Esophagus (tissue), 2 donors: ENCODE results near the gene NCOA1. TPM values are rescaled to one million over a fixed set of nuclear protein-coding genes. Genes with fewer than 3 reads are reported as not detected.

Experiments used
- H3K27ac ChIP-seq, 2 donors: one replicate each; pipeline ENCODE4 v1.5.1; 2013; ENCODE audit warnings: low read depth in 2 of 2, mild to moderate bottlenecking in 2 of 2, inconsistent platforms in 1 of 2, low read length in 1 of 2, moderate library complexity in 1 of 2
- H3K27me3 ChIP-seq, 2 donors: one replicate each; pipeline ENCODE4 v1.6.1; 2013; ENCODE audit warnings: low read length in 2 of 2, control low read depth in 1 of 2, mild to moderate bottlenecking in 1 of 2; ENCODE audit not compliant: insufficient read depth in 2 of 2, control insufficient read depth in 1 of 2
- H3K36me3 ChIP-seq, 2 donors: one replicate each; pipeline ENCODE4 v1.6.1; 2013; ENCODE audit warnings: low read length in 1 of 2; ENCODE audit not compliant: control insufficient read depth in 2 of 2, insufficient read depth in 2 of 2
- H3K4me1 ChIP-seq, 2 donors: one replicate each; pipeline ENCODE4 v1.6.1; 2013; ENCODE audit warnings: low read length in 1 of 2; ENCODE audit not compliant: control insufficient read depth in 2 of 2, insufficient read depth in 2 of 2
- H3K4me3 ChIP-seq, 2 donors: one replicate each; pipeline ENCODE4 v1.5.1; 2013; ENCODE audit warnings: low read length in 2 of 2, mild to moderate bottlenecking in 2 of 2, low read depth in 1 of 2, moderate library complexity in 1 of 2
- H3K9me3 ChIP-seq, 2 donors: one replicate each; pipeline ENCODE4 v1.6.1; 2013; ENCODE audit warnings: mild to moderate bottlenecking in 2 of 2, low read depth in 1 of 2, low read length in 1 of 2, moderate library complexity in 1 of 2; ENCODE audit not compliant: control insufficient read depth in 2 of 2, insufficient read depth in 1 of 2
- WGBS, 2 donors: extraction: QIAGEN DNeasy Blood & Tissue Kit; methylation state at CpG; one replicate each; pipeline ENCODE4 v1.1.7; 2013; 5-methylcytosine and 5-hydroxymethylcytosine counted together
- polyA plus RNA-seq, 2 donors: library from polyadenylated mRNA; stranded (reverse); fragments of 200-250 nt; gene quantifications; one replicate each; pipeline ENCODE4 v1.2.3, GENCODE V29; 2013
- donor health status: healthy with polysubstance abuse.
- donor health status: Bipolar disorder and iron deficiency.

Gene NCOA1
- polyA plus RNA-seq, 2 donors, result 8.7 to 13.7 TPM

- Histone ChIP-seq H3K4me1 (no peaks in the 10 kb centered on the region), H3K36me3 (no peaks in the 10 kb centered on the region), H3K27ac (no peak overlapping the region), H3K9me3 (no peaks in the 10 kb centered on the region), H3K4me3 (no peak overlapping the region), H3K27me3 (no peaks in the 10 kb centered on the region)
- WGBS, 2 donors, result 87 to 89% methylated on average over 1 of the region's 1 CpG
Observed at GRCh38 chr2:24625728-24626127, 134.7 kb downstream of the NCOA1 start.

GRCh38 chr2:24626131-24626530 lies 135.1 kb downstream of the NCOA1 start:
- WGBS, 2 donors, result 72 to 80% methylated on average over 3 of the region's 3 CpGs
- no peaks in the 10 kb centered on the region for H3K4me1 ChIP-seq
- no peak overlapping the region for H3K27ac ChIP-seq
- H3K36me3 ChIP-seq, result no peaks in the 10 kb centered on the region
- no peak overlapping the region for H3K4me3 ChIP-seq
- no peaks in the 10 kb centered on the region for H3K27me3 ChIP-seq
- H3K9me3 ChIP-seq, result no peaks in the 10 kb centered on the region

- Histone ChIP-seq H3K4me1 (no peaks in the 10 kb centered on the region), H3K27ac (no peak overlapping the region), H3K9me3 (no peaks in the 10 kb centered on the region), H3K27me3 (no peaks in the 10 kb centered on the region), H3K36me3 (no peaks in the 10 kb centered on the region), H3K4me3 (no peak overlapping the region)
Observed at GRCh38 chr2:24628746-24629145, 137.7 kb downstream of the NCOA1 start.

- no peak overlapping the region for H3K4me3 ChIP-seq
- 92 to 100% methylated on average over 1 of the region's 1 CpG for WGBS, 2 donors
- H3K9me3 ChIP-seq, result no peaks in the 10 kb centered on the region
- no peaks in the 10 kb centered on the region for H3K27me3 ChIP-seq
- H3K27ac ChIP-seq, result no peak overlapping the region
- no peaks in the 10 kb centered on the region for H3K4me1 ChIP-seq
- H3K36me3 ChIP-seq, result no peaks in the 10 kb centered on the region
Observed at GRCh38 chr2:24632172-24632571, 141.1 kb downstream of the NCOA1 start.

- Histone ChIP-seq H3K36me3 (no peaks in the 10 kb centered on the region), H3K27me3 (no peaks in the 10 kb centered on the region), H3K4me1 (no peaks in the 10 kb centered on the region), H3K4me3 (no peak overlapping the region), H3K27ac (no peak overlapping the region), H3K9me3 (no peaks in the 10 kb centered on the region)
- 68 to 71% methylated on average over 2 of the region's 2 CpGs for WGBS, 2 donors
Observed at GRCh38 chr2:24635181-24635580, 144.1 kb downstream of the NCOA1 start.

- WGBS, 2 donors, result 89 to 91% methylated on average over 1 of the region's 1 CpG
Observed at GRCh38 chr2:24638568-24638967, 147.5 kb downstream of the NCOA1 start.

GRCh38 chr2:24642351-24642750 lies 151.3 kb downstream of the NCOA1 start:
- Histone ChIP-seq H3K4me3 (no peak overlapping the region), H3K27me3 (no peaks in the 10 kb centered on the region), H3K9me3 (no peaks in the 10 kb centered on the region), H3K27ac (no peak overlapping the region), H3K4me1 (no peaks in the 10 kb centered on the region), H3K36me3 (no peaks in the 10 kb centered on the region)
- 95 to 98% methylated on average over 1 of the region's 1 CpG for WGBS, 2 donors

More at GRCh38 chr2:24638568-24638967, 147.5 kb downstream of the NCOA1 start:
- Histone ChIP-seq H3K36me3 (no peaks in the 10 kb centered on the region), H3K27ac (no peak overlapping the region), H3K4me1 (no peaks in the 10 kb centered on the region), H3K9me3 (no peaks in the 10 kb centered on the region), H3K4me3 (no peak overlapping the region), H3K27me3 (no peaks in the 10 kb centered on the region)

- no peak overlapping the region for H3K27ac ChIP-seq
- no peak overlapping the region for H3K4me3 ChIP-seq
- H3K36me3 ChIP-seq, result no peaks in the 10 kb centered on the region
- WGBS, 2 donors, result 87 to 89% methylated on average over 1 of the region's 1 CpG
- no peaks in the 10 kb centered on the region for H3K4me1 ChIP-seq
- no peaks in the 10 kb centered on the region for H3K9me3 ChIP-seq
- H3K27me3 ChIP-seq, result no peaks in the 10 kb centered on the region
Observed at GRCh38 chr2:24643051-24643450, 152.0 kb downstream of the NCOA1 start.

GRCh38 chr2:24644032-24644431 lies 153.0 kb downstream of the NCOA1 start:
- H3K27me3 ChIP-seq, result no peaks in the 10 kb centered on the region
- H3K4me1 ChIP-seq, result no peaks in the 10 kb centered on the region
- no peaks in the 10 kb centered on the region for H3K9me3 ChIP-seq
- H3K27ac ChIP-seq, result no peak overlapping the region
- no peak overlapping the region for H3K4me3 ChIP-seq
- H3K36me3 ChIP-seq, result no peaks in the 10 kb centered on the region
- 82 to 94% methylated on average over 2 of the region's 2 CpGs for WGBS, 2 donors

GRCh38 chr2:24650997-24651642 lies 160.1 kb downstream of the NCOA1 start:
- no peaks in the 10 kb centered on the region for H3K9me3 ChIP-seq
- no peak overlapping the region for H3K27ac ChIP-seq
- no peaks in the 10 kb centered on the region for H3K36me3 ChIP-seq
- H3K4me1 ChIP-seq, result no peaks in the 10 kb centered on the region
- H3K4me3 ChIP-seq, result no peak overlapping the region
- H3K27me3 ChIP-seq, result no peaks in the 10 kb centered on the region
